ENCODE measurements around the gene DCAF4L1.

The DCAF4L1 gene

DNA sequence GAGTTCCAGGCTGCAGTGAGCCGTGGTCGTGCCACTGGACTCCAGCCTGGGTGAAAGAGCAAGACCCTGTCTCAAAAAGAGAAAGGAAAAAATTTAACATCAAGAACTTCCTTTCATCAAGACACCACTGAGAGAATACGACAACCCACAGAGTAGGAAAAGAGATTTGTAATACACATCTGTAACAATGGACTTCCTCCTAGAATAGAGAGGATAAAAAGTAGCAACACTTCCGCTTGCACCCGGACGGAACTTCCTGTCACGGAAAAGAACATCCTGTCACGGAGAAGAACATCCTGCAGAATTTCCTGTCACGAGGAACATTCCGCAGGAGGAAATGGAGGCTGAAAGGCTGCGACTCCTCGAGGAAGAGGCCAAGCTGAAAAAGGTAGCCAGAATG is at the start of gene DCAF4L1:
TSS of gene DCAF4L1 (plus strand) at position 301 of the 400 bp plus-strand sequence. CDS start at position 338, 37 bp downstream.
- DNase-seq: no peak

DNA sequence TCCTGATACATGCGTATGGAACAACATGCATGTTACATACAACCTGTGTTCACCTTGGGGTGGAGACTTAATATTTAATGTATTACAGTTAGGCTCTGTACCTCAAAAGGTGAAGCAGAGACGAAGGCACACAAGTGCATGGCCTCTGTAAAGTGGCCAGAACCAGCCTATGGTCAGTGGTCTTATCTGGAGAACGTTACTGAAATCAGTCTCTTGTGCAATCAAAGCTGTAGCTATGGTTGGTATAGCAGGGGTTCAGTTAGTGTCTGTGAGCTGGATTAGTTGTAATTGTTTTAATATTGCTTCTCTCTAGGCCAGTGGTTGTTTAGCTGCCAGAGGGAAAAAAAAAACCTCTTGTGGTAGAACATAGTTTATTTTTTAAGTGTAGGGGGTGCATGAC is 48.6 kb upstream of the DCAF4L1 start:
- DNase-seq: no peak

DNA sequence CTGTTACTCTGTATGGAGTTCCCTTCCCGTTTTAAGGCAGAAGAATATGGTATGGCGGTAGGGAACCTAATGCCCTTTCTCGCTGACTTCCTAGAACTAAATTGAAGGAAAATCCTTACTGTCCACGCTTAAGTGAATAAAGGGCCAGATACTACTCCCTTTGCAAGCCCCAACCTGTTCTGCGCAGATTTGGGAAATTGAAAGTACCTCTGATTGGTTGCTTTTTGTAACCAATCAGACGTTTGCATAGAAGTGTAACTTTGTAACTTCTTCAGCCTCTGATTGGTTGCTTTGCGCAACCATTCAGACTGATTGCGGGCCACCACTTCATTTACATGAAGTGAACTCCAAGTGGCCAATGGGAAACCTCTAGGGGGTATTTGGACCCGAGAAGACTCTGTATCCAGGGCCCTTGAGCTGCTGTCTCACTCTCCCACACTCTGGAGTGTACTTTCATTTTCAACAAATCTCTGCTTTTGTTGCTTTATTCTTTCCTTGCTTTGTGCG is 47.5 kb upstream of the DCAF4L1 start:
- no peak for DNase-seq

DNA sequence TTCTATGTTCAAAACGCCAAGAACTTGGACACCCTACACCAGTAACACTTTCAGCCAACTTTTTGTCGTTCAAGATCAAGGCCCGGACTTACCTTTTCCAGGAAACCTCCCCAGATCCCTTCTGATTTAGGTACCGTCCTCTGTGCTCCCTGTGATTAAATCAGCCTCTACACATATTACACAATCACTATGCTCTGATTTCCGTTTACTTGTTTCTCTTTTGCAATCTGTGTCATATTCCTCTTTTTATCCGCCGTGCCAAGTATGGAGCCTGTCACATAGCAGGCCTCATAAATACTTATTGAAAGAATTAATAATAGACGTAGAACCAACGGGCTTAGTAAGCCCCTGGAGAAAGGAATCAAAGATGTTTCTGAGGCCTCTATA is 47.0 kb upstream of the DCAF4L1 start:
- no peak for DNase-seq

GRCh38 chr4:41934901-41935651 is 46.5 kb upstream of the DCAF4L1 start, which contains the start of gene TMEM33:
Gene TMEM33, plus strand, starts transcription at chr4:41935429. Its CDS starts 56 bp downstream, at chr4:41935485.
- peak; percentile 81 for DNase-seq

DNA sequence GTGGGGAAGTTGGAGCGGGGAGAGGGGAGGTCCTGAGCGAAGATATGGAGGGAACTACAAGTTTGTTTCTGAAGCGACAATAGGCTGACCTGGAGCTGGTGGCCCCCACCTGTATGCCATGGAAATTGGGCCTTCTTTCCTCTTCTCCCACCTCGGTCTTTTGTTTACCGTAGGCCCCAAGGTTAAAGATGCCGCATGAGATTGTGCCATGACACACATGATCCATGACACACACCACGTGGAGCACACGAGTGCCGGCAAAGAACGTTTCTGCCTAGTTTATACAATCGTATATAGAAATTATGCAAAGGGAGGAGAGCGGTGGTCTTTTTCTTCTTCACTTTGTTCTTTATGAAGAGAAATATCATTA is 45.9 kb upstream of the DCAF4L1 start:
- DNase-seq: no peak

DNA sequence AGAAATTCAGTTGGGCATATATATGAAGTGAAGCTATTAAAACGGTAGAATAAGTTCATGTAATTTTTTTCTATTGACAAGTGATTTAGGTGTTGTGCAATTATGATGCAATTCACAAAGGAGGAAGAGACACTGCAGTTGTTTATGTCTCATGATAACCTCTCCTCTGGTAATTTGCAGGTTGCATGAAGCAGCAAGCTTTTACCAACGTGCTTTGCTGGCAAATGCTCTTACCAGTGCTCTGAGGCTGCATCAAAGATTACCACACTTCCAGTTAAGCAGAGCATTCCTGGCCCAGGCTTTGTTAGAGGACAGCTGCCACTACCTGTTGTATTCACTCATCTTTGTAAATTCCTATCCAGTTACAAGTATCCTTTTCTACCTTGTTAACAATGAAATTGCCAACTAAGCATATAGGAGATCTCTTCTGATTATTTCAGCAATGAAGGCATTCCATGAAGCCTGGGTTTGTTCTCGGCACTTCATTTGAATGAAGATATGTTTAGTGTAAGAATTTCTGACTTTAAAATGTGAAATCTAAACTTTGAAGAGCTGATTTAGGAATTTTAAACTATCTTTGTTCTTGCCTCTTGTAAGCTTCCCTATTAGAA is 42.4 kb upstream of the DCAF4L1 start:
- DNase-seq: no peak

- DNase-seq: no peak
Observed at GRCh38 chr4:41940834-41941233, 40.7 kb upstream of the DCAF4L1 start.

DNA sequence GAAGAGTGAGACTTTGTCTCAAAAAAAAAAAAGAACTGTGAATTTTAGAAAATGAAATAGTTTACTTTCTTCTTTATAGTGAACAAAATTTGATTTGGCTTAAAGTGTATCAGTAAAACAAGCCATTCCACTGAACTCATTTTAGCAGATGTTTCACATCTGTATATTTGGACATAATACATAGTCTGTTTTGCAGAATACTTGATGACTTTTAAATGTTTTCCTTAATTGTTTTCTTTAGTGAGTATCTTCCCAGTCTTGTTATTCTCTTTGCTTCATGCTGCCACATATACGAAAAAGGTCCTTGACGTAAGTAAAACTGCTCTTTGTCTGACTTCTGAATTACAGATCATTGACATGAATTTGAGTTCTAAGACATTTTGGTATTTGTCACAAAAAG is 38.0 kb upstream of the DCAF4L1 start:
- DNase-seq: no peak

GRCh38 chr4:41944089-41944488 is 37.5 kb upstream of the DCAF4L1 start:
- DNase-seq: no peak

DNA sequence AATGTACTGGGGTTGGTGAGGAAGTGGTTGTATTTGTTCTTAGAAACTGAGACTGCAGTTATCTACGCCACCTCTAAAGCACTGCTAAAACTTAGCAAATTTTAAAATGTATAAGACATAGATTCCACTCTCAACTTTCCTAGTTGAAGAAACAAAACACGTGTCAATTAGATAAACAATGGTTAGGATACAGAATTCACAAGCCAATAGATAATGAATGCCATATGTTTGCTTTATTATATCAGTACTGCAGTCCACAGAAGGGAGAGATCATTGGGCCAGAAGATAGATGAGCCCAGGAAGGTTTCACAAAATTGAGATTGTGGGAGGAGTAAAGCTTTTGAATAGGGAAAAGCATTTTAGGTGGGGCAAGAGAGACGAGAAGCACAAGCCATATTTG is 32.0 kb upstream of the DCAF4L1 start:
- DNase-seq: no peak

DNA sequence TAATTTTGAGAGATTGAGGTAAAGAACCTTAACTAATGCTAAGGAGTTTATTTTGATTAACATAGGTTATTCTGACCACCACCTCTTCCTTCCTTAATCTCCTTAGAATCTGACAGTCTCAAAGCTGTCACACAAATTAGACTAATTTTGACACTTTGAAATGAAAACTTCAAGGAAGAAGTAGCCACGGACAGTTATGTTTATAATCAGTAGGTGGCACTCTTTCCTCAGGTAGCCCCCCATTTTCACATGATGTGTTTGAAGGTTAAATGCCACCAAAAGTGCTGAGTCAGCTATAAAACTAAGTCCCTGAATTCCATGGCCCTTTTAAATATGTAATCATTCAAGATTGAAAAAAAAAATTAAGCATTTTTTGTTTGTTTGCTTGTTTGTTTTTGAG is 23.9 kb upstream of the DCAF4L1 start:
- peak; percentile 26 for DNase-seq

DNA sequence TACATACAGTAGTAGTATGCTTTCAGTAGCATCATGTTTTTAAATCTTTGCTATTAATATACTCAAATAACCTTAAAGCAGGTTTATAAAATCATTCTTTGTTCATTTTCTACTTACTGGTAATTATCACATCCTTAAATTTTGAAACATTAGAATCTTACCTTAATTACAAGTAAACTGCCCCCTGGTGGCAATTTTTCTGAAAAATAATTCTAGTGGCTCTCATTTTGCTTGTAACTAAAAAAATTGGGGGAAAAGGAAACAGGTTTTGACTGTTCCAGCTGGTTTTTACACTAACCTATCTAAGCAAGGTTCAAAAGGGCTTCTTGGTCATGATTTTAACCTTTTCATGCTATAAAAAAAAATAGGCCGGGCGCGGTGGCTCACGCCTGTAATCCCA is 18.5 kb upstream of the DCAF4L1 start:
- DNase-seq: peak; percentile 24

DNA sequence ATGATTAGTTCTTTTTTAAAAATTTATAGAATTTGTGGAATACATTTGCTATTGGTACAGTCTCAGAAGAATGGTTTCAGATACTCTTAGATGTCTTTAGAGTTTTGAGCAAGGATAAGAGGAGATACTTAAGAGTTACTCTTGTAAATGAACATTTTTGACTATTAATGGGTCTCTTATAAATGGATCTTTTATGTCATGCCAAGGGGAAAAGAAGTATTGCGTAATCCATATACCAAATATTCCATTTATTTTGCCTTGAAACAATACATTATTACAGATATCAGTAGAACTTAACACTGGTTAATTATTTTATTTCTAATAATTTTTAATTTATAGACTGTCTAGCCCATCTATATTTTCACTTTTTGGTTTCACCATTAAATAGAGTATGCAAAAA is 17.2 kb upstream of the DCAF4L1 start:
- DNase-seq: no peak

DNA sequence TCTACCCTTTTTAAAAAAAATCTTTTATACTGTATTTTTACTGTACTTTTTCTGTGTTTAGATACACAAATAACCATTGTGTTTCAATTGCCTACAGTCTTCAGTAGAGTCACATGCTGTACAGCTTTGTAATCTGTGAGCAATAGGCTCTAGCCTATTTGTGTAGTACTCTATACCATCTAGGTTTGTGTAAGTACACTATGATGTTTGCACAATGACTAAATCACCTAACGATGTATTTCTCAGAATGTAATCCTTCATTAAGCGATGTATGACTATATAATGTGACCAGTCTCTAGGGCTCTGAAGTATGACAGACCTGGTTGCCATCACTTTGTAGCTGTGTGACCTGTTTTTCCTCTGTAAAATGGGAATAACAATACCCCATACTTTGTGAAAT is 14.2 kb upstream of the DCAF4L1 start:
- no peak for DNase-seq

DNA sequence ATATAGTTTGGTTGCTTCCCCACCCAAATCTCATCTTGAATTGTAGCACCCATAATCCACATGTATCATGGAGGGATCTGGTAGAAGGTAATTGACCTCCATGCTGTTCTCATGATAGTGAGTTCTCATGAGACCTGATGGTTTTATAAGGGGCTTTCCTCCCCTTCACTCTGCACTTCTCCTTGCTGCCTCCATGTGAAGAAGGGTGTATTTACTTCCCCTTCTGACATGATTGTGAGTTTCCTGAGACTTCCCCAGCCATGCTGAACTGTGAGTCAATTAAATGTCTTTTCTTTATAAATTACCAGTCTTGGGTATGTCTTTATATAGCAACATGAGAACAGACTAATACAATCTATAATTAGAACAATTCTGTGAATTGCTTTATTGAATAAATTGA is 11.9 kb upstream of the DCAF4L1 start:
- DNase-seq: no peak

- no peak for DNase-seq
Observed at GRCh38 chr4:41975341-41975740, 6.2 kb upstream of the DCAF4L1 start.

GRCh38 chr4:41976775-41977516 is 4.6 kb upstream of the DCAF4L1 start:
- no peak for DNase-seq

DNA sequence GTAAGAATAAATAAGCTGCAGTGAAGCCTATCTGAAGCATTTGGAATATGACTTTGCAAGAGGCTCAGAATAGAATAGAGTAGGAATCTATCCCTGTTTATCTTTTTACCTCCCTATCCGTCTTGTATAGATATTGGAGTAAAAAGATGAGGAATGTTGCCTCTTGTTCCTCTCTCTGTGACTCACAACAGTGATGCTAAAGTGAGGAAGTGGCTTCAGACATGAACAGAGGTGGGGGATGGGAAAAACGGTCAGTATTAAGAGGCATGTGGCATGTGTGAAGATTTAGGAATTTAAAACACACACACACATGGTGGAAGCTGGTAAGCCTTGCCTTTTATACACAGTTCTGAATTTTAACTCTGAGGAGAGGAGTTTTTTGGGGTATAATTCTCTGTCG is 3.8 kb upstream of the DCAF4L1 start:
- no peak for DNase-seq

DNA sequence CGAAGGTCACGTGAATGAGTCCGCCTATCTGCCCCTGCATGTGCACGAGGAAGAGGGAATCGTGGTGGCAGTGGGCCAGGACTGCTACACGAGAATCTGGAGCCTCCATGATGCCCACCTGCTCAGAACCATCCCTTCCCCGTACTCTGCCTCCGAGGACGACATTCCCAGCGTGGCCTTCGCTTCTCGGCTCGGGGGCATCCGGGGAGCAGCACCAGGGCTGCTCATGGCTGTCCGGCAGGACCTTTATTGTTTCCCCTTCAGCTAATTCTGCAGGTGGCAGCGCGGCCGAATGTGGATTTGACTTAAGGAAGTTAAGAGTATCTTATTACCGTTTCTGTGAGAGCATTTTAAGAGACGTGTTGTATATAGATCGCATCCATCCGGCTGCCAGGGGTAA is 1.2 kb downstream of the DCAF4L1 start:
- DNase-seq: no peak

DNA sequence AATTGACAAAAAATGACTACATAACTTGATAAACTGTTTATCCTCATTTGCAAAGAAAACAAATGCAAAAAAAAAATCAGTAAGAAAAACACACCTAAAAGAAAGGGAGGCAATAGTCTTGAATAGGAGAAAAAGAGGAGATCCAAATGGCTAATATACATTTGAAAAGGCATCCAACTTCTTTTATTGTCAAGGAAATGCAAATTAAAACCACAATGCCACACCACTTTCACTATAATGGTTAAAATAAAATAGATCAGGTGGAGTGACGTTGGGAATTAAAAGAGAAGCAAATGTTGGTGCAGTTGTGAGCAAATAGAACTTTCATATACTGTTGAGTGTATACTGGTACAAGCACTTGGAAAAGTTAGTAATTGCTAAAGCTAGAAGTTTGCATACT is 3.6 kb downstream of the DCAF4L1 start:
- DNase-seq: no peak

GRCh38 chr4:41989994-41990364 is 8.4 kb downstream of the DCAF4L1 start:
- no peak for DNase-seq

DNA sequence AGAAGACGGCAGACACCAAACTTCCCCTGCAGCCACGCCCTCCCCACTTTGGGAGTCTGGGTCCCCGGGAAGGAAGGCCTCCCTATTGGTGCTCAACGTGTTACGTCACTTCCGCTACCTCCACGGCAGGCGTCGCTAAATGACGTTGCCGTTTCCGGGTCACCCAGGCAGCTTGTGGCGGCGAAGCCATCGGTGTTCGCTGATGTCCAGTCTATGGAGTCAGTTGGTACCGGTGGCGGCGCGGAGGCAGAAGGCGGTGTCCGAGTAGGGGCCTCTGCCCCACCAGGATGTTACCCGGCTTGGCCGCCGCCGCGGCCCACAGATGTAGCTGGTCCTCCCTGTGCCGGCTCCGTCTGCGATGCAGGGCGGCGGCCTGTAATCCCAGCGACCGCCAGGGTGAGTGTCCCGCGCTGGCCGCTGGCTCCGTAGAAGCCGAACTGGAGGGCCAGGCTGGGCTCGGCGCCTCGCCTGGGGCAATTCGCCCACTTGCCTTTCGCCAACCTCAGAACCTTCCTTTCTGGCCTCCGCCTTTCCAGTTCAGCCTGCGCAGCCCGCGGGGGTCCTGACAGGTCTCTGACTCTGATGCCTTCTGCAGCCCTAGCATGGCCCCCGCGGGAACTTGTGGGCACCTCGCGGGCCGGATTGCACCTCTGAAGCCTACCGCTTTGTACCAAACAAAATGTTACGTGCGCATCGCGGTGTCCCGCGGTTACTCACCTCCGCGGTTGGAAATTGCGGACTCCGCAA is 9.0 kb downstream of the DCAF4L1 start, which contains the start of gene SLC30A9:
TSS of gene SLC30A9 (plus strand) at position 166 of the 747 bp plus-strand sequence. CDS start at position 288, 122 bp downstream.
- DNase-seq: peak; percentile 95

Data from CD4-positive, alpha-beta T cell treated with Interleukin-12 subunit alpha and Interleukin-12 subunit beta, for 1 hour (primary cell).